IMR-90 (cell line): Measurements from ENCODE around the gene MEGF8. TPM values are rescaled to one million over a fixed set of nuclear protein-coding genes. Genes with fewer than 3 reads are reported as not detected.

ENCODE experiments used
- ATAC-seq: fragments of 200-7000 bp; cut with Tn5 transposase; 2 replicates; pipeline ENCODE4 v1.9.1; 2020; ENCODE audit warnings: low read depth, mild to moderate bottlenecking, moderate library complexity
- BruUV-seq: library from RNA; stranded (reverse); fragments of 400-500 nt; replicated peaks from 2 replicates; lab custom pipeline; 2021; lab: Mats Ljungman, UMichigan
- CTCF ChIA-PET: fragments of 300-600 bp; formaldehyde crosslinking; extraction: SDS; loops from one replicate; lab custom pipeline; 2021; ENCODE audit warnings: antibody characterized with exemption; lab: Yijun Ruan, JAX
- POLR2A ChIA-PET: fragments of 300-600 bp; sonication (Branson Sonifier 250); formaldehyde crosslinking; loops from one replicate; lab custom pipeline; 2022; ENCODE audit warnings: antibody characterized with exemption; ENCODE audit not compliant: unreplicated experiment; lab: Charles Lee
- DNase-seq: peaks from one replicate; pipeline ENCODE4 v3.0.0; 2013
- H2AFZ ChIP-seq: replicated peaks from 2 replicates; pipeline ENCODE3; 2013; ENCODE audit warnings: low read length, mild to moderate bottlenecking; ENCODE audit not compliant: poor library complexity
- H2AK5ac ChIP-seq: 2 replicates; pipeline ENCODE4 v1.6.1; 2013; ENCODE audit warnings: low read depth, low read length, inconsistent platforms
- H2AK9ac ChIP-seq: replicated peaks from 2 replicates; pipeline ENCODE3; 2013; ENCODE audit warnings: mild to moderate bottlenecking, low read depth, low read length, moderate library complexity; ENCODE audit not compliant: poor library complexity
- H2BK120ac ChIP-seq: 2 replicates; pipeline ENCODE4 v1.6.1; 2013; ENCODE audit warnings: low read depth, low read length, inconsistent platforms
- H2BK15ac ChIP-seq: 3 replicates; pipeline ENCODE4 v1.6.1; 2013; ENCODE audit warnings: low read depth, low read length, inconsistent platforms
- H2BK20ac ChIP-seq: 2 replicates; pipeline ENCODE4 v1.6.1; 2013; ENCODE audit warnings: low read depth, mild to moderate bottlenecking, inconsistent platforms, low read length, moderate library complexity
- H2BK5ac ChIP-seq: 2 replicates; pipeline ENCODE4 v1.6.1; 2013; ENCODE audit warnings: mild to moderate bottlenecking, low read depth, low read length, inconsistent platforms; ENCODE audit not compliant: poor library complexity, severe bottlenecking
- H3K14ac ChIP-seq: replicated peaks from 2 replicates; pipeline ENCODE4 v1.6.1; 2013; ENCODE audit warnings: low read depth, low read length, inconsistent platforms
- H3K18ac ChIP-seq: 2 replicates; pipeline ENCODE4 v1.6.1; 2013; ENCODE audit warnings: low read depth, low read length, control low read depth
- H3K23ac ChIP-seq: 2 replicates; pipeline ENCODE4 v1.6.1; 2013; ENCODE audit warnings: low read depth, low read length, inconsistent platforms
- H3K27ac ChIP-seq: 2 replicates; pipeline ENCODE4 v1.5.1; 2013; ENCODE audit warnings: mild to moderate bottlenecking, control low read depth, low read length; ENCODE audit not compliant: insufficient read depth
- H3K27me3 ChIP-seq: 2 replicates; pipeline ENCODE4 v1.6.1; 2013; ENCODE audit warnings: low read length; ENCODE audit not compliant: control insufficient read depth, insufficient read depth
- H3K36me3 ChIP-seq: 2 replicates; pipeline ENCODE4 v1.6.1; 2013; ENCODE audit warnings: low read length, mixed read lengths; ENCODE audit not compliant: control insufficient read depth, insufficient read depth
- H3K4ac ChIP-seq: 2 replicates; pipeline ENCODE4 v1.6.1; 2013; ENCODE audit warnings: low read depth, low read length, inconsistent platforms
- H3K4me1 ChIP-seq: 2 replicates; pipeline ENCODE4 v1.6.1; 2013; ENCODE audit warnings: low read length, mixed read lengths; ENCODE audit not compliant: control insufficient read depth, insufficient read depth
- H3K4me2 ChIP-seq: 2 replicates; pipeline ENCODE4 v1.6.1; 2013; ENCODE audit warnings: low read depth, mild to moderate bottlenecking, control low read depth, low read length, moderate library complexity
- H3K4me3 ChIP-seq: 2 replicates; pipeline ENCODE4 v1.5.1; 2013; ENCODE audit warnings: low read depth, mild to moderate bottlenecking, control low read depth, low read length, moderate library complexity; ENCODE audit not compliant: insufficient read depth
- H3K56ac ChIP-seq: 2 replicates; pipeline ENCODE4 v1.6.1; 2013; ENCODE audit warnings: low read length, inconsistent platforms; ENCODE audit not compliant: insufficient read depth; ENCODE audit errors: extremely low read depth
- H3K79me1 ChIP-seq, 2 experiments: 2 replicates each; pipeline ENCODE4 v1.6.1; 2013; ENCODE audit warnings: low read length in 2 of 2, inconsistent platforms in 1 of 2, low read depth in 1 of 2
- H3K9ac ChIP-seq: 2 replicates; pipeline ENCODE4 v1.6.1; 2013; ENCODE audit warnings: low read depth, low read length, control low read depth
- H3K9me1 ChIP-seq: 2 replicates; pipeline ENCODE4 v1.6.1; 2013; ENCODE audit warnings: low read length, inconsistent platforms; ENCODE audit not compliant: insufficient read depth
- H3K9me3 ChIP-seq: 2 replicates; pipeline ENCODE4 v1.6.1; 2013; ENCODE audit warnings: low read length; ENCODE audit not compliant: control insufficient read depth, insufficient read depth
- H4K20me1 ChIP-seq: 2 replicates; pipeline ENCODE4 v1.6.1; 2013; ENCODE audit warnings: low read length, inconsistent platforms; ENCODE audit not compliant: insufficient read depth
- H4K5ac ChIP-seq: 2 replicates; pipeline ENCODE4 v1.6.1; 2013; ENCODE audit warnings: mild to moderate bottlenecking, low read depth, low read length, control low read depth
- H4K8ac ChIP-seq, 2 experiments: 2 replicates each; pipeline ENCODE4 v1.6.1; 2013; ENCODE audit warnings: low read depth in 2 of 2, low read length in 2 of 2, control low read depth in 1 of 2, inconsistent platforms in 1 of 2
- H4K91ac ChIP-seq: 2 replicates; pipeline ENCODE4 v1.6.1; 2013; ENCODE audit warnings: low read depth, low read length, inconsistent platforms; ENCODE audit not compliant: insufficient read depth
- BHLHE40 ChIP-seq: fragments of 150-350 bp; IDR thresholded peaks from 2 replicates; pipeline ENCODE4 v1.6.1; 2016; ENCODE audit warnings: mild to moderate bottlenecking, low read depth, low read length
- CTCF ChIP-seq: conservative IDR thresholded peaks from 2 replicates; pipeline ENCODE4 v1.5.1; 2012; ENCODE audit warnings: mild to moderate bottlenecking, low read depth, low read length, improper control_type of control experiment
- MAZ ChIP-seq: IDR thresholded peaks from 2 replicates; pipeline ENCODE4 v1.6.1; 2012; ENCODE audit warnings: low read depth, mild to moderate bottlenecking, low read length, improper control_type of control experiment, moderate library complexity, borderline replicate concordance
- SMC3 ChIP-seq: fragments of 150-350 bp; IDR thresholded peaks from 2 replicates; pipeline ENCODE4 v1.6.1; 2016; ENCODE audit warnings: low read depth, mild to moderate bottlenecking, antibody characterized with exemption, low read length, moderate library complexity
- WGBS, 2 experiments: methylation state at CpG; one replicate each; pipeline versions ENCODE4 v1.1.5 to v1.1.7; 2013; ENCODE audit warnings: missing lambda C conversion rate in 2 of 2; ENCODE audit not compliant: insufficient read length in 1 of 2; ENCODE audit errors: extremely low coverage in 2 of 2; 5-methylcytosine and 5-hydroxymethylcytosine counted together
- dilution Hi-C: fragments of 300-500 bp; cut with HindIII; formaldehyde crosslinking; loops from one replicate; pipeline ENCODE4 v1.14.3; 2018; ENCODE audit warnings: low sequenced_read_pairs; ENCODE audit not compliant: unreplicated experiment
- in situ Hi-C: fragments of 300-500 bp; cut with MboI; formaldehyde crosslinking; loops from 3 replicates; pipeline ENCODE4 v1.14.3; 2019; ENCODE audit warnings: low sequenced_read_pairs, inconsistent platforms, mixed read lengths
- intact Hi-C: fragments of 100-400 bp; cut with micrococcal nuclease; formaldehyde crosslinking; loops from 2 replicates; pipeline ENCODE4 v1.10.0; 2022
- polyA plus RNA-seq, 3 experiments: library from polyadenylated mRNA; depleted of rRNA; stranded (reverse); fragments of >200 nt; gene quantifications; 2 replicates each; pipeline ENCODE4 v1.2.3, GENCODE V29; 2012; ENCODE audit warnings: low replicate concordance in 1 of 3
- total RNA-seq: library from RNA; depleted of rRNA; stranded (reverse); fragments of >200 nt; gene quantifications from 2 replicates; pipeline ENCODE4 v1.2.3, GENCODE V29; 2012

MEGF8 gene
- total and polyA plus RNA-seq, 2 of the 4 experiments (the other 2 are of a cell fraction) = 2.3 to 12.5 TPM

- Histone ChIP-seq H4K8ac (no peak overlapping the region), H3K4ac (no peak overlapping the region), H2BK5ac (no peak overlapping the region), H3K23ac (no peak overlapping the region), H2BK20ac (no peak overlapping the region), H3K36me3 (peaks cover 74% of the 10 kb centered on the region), H2AFZ (no peak overlapping the region), H3K4me3 (no peak overlapping the region), H3K79me1 (peaks cover 25 to 34% of the 10 kb centered on the region in 2 experiments), H3K27ac (no peak overlapping the region), H3K18ac (no peak overlapping the region), H2AK5ac (no peak overlapping the region), H3K9me1 (peaks cover 7% of the 10 kb centered on the region; the same call in 1 of the 2 replicates), H2AK9ac (peak overlapping the region; percentile 5), H4K5ac (no peak overlapping the region), H2BK15ac (no peak overlapping the region), H3K14ac (no peak overlapping the region), H3K9ac (no peak overlapping the region), H2BK120ac (no peak overlapping the region), H3K56ac (no peak overlapping the region), H3K9me3 (no peaks in the 10 kb centered on the region), H3K4me1 (peaks cover 16% of the 10 kb centered on the region), H3K27me3 (no peaks in the 10 kb centered on the region), H4K91ac (no peak overlapping the region), H3K4me2 (no peak overlapping the region), H4K20me1 (peaks cover 23% of the 10 kb centered on the region)
- WGBS, 2 experiments = no CpG with 5 or more reads among the region's 8 CpGs
- ChIA-PET POLR2A (no interaction called here), CTCF (no interaction called here)
- no peak for TF ChIP-seq SMC3
- no peak for TF ChIP-seq CTCF
- TF ChIP-seq BHLHE40 = no peak
- no peak for TF ChIP-seq MAZ
- in situ Hi-C loops = no loop called here
- DNase-seq = no peak
- intact Hi-C loops = no loop called here
- BruUV-seq = no TSS peak
- dilution Hi-C loops = no loop called here
- no peak for ATAC-seq
Measured at GRCh38 chr19:42289556-42290041, 35.8 kb upstream of the MEGF8 start.
